ENCODE results near the gene MKNK1. TPM values are rescaled to one million over a fixed set of nuclear protein-coding genes. Genes with fewer than 3 reads are reported as not detected.

MKNK1 gene
- total RNA-seq, 1 experiment from 2014 or later, result 40.1 TPM

- no peak for ATAC-seq
- Histone ChIP-seq H3K9me3 (ENCODE audit: control insufficient read depth, insufficient read depth, low read depth, low read length) (no peaks in the 10 kb centered on the region), H3K4me3 (ENCODE audit: low read depth in 2 of 2, low read length in 2 of 2) (no peak overlapping the region), H3K36me3 (ENCODE audit: control insufficient read depth, insufficient read depth, low read length) (no peaks in the 10 kb centered on the region), H3K27me3 (ENCODE audit: control insufficient read depth, insufficient read depth, low read length) (no peaks in the 10 kb centered on the region), H3K4me1 (ENCODE audit: control insufficient read depth, insufficient read depth, low read length) (peaks cover 4% of the 10 kb centered on the region), H3K27ac (ENCODE audit: low read length) (no peak overlapping the region)
- no peak for DNase-seq (ENCODE audit: low read depth, low spot score)
- in situ Hi-C loops (cut with HindIII; ENCODE audit: low pct_unique_long_range_greater_than_20kb, low sequenced_read_pairs), result no loop called here
- no TSS peak for BruUV-seq (replicated peaks)
- TF ChIP-seq SIN3A (IDR thresholded peaks at IDR 0.05; ENCODE audit: borderline replicate concordance, insufficient read depth, low read depth, low read length), result no peak
- ChIA-PET POLR2A (interaction anchor here (0.6 kb wide), 1 partner anchor 20 kb away, joined by 3 read pairs; no protein-coding TSS in a partner anchor), CTCF (no interaction called here)
- intact Hi-C loops (cut with micrococcal nuclease; ENCODE audit: unreplicated experiment), result no loop called here
These were observed 86.1 kb downstream of the MKNK1 start for GRCh38 chr1:46517932-46518498.

- no TSS peak for BruUV-seq (replicated peaks)
- no peak for TF ChIP-seq CTCF (IDR thresholded peaks at IDR 0.05)
- no peak for TF ChIP-seq REST (IDR thresholded peaks at IDR 0.05; ENCODE audit: insufficient read depth in 1 of 2, low read depth in 2 of 2, low read length in 1 of 2)
- no peak for TF ChIP-seq SIN3A (IDR thresholded peaks at IDR 0.05; ENCODE audit: borderline replicate concordance, insufficient read depth, low read depth, low read length)
- TF ChIP-seq TCF7L2 (IDR thresholded peaks at IDR 0.05; ENCODE audit: low read depth, low read length), result no peak
- no peak for TF ChIP-seq POLR2AphosphoS5 (IDR thresholded peaks at IDR 0.05; ENCODE audit: low read depth, low read length)
- no peak overlapping the region for H3K4me3 ChIP-seq (ENCODE audit: low read depth in 2 of 2, low read length in 2 of 2)
- no peaks in the 10 kb centered on the region for H3K9me3 ChIP-seq (ENCODE audit: control insufficient read depth, insufficient read depth, low read depth, low read length)
- CTCF ChIA-PET, result interaction anchor here (0.8 kb wide), 1 partner anchor 40 kb away, joined by 3 read pairs; no protein-coding TSS in a partner anchor
- intact Hi-C loops (cut with micrococcal nuclease; ENCODE audit: unreplicated experiment) (no loop called here), in situ Hi-C loops (cut with HindIII; ENCODE audit: low pct_unique_long_range_greater_than_20kb, low sequenced_read_pairs) (no loop called here)
- H3K36me3 ChIP-seq (ENCODE audit: control insufficient read depth, insufficient read depth, low read length), result no peaks in the 10 kb centered on the region
- no peak overlapping the region for H3K27ac ChIP-seq (ENCODE audit: low read length)
- DNase-seq (ENCODE audit: low read depth, low spot score) (no peak), ATAC-seq (no peak)
- H3K4me1 ChIP-seq (ENCODE audit: control insufficient read depth, insufficient read depth, low read length), result peaks cover 4% of the 10 kb centered on the region; the same call in 1 of the 2 replicates
- no peaks in the 10 kb centered on the region for H3K27me3 ChIP-seq (ENCODE audit: control insufficient read depth, insufficient read depth, low read length)
- POLR2A ChIA-PET, result interaction anchor here (0.6 kb wide), 1 partner anchor 20 kb away, joined by 3 read pairs; no protein-coding TSS in a partner anchor
These were observed 87.0 kb downstream of the MKNK1 start for GRCh38 chr1:46517010-46517600.
